DOHH2 (cell line): Measurements from ENCODE around the gene PROKR1.

ENCODE experiments used
- CTCF ChIP-seq: fragments of 200-600 bp; sonication (generic); IDR thresholded peaks from one replicate; pipeline ENCODE4 v1.5.1; 2014; ENCODE audit warnings: antibody characterized with exemption, mild to moderate bottlenecking, low read depth, low read length; ENCODE audit not compliant: poor library complexity, severe bottlenecking
- EZH2phosphoT487 ChIP-seq: fragments of 200-600 bp; sonication (generic); IDR thresholded peaks from 2 replicates; pipeline ENCODE4 v1.6.1; 2017; ENCODE audit warnings: borderline replicate concordance, mild to moderate bottlenecking, antibody characterized with exemption, low read length, moderate library complexity, mixed read lengths

GRCh38 chr2:68690851-68691250, 47.5 kb downstream of the PROKR1 start:
- TF ChIP-seq CTCF: no peak
- TF ChIP-seq EZH2phosphoT487: no peak
